HL-60/S4 (cell line): ENCODE results near the gene ATP5PD.

Experiments
- in situ Hi-C: fragments of 300-500 bp; cut with MboI; formaldehyde crosslinking; loops from 2 replicates; pipeline ENCODE4 v1.14.3; 2022; ENCODE audit warnings: low sequenced_read_pairs

The ATP5PD gene

DNA sequence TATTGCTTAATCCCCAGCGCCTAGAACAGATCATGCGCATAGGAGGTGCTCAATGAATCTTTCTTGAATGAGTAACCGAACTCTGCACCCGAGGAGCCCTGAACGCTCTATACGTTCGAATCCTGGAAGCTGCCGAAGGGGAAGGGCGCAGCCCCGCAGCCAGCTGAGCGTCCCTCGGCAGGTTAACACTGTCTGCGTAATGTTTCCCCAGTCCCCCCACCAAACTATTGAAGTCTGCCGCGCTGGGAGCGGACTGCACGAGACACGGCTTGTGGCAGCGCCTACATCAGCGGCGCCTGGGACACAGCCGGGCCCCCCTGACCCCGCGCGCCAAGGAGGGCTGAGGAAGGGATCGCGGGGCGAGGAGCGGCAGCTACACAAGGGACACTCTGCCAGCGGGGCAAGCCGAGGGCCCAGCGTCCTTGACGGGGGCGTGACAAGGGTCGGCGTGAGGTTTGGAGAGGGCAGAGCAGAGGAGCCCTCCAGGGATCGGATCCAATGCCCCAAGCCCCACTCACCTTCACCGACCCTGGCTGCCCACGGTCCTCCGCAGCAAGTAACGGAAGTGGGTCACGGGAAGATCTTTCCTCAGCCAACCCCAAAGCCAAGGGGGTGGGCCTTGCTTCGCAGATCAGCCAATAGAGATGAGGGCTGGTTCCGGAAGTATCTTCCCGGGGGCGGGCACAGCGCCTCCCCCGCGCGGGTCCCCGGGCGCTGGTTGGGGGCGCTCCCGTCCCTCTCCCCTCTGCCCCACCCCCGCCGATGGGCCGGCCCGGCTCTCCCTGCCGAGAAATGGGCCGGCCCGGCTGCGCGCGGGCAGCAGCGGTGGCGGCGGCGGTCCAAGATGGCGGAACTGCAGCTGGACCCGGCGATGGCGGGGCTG lies at the start of gene ATP5PD, which contains the start of gene KCTD2:
TSS of gene ATP5PD (minus strand) at position 563 of the 883 bp plus-strand sequence. CDS start 4,319 bp downstream, outside the sequence.
TSS of gene KCTD2 (plus strand) at position 819 of the 883 bp plus-strand sequence. CDS start at position 845, 26 bp downstream.
- in situ Hi-C loops = no loop called here

GRCh38 chr17:75096082-75096625 lies 49.4 kb upstream of the ATP5PD start:
- in situ Hi-C loops = no loop called here

- in situ Hi-C loops = no loop called here
Measured at GRCh38 chr17:75094871-75095399, 48.2 kb upstream of the ATP5PD start.

GRCh38 chr17:75093548-75094158 lies 46.9 kb upstream of the ATP5PD start:
- in situ Hi-C loops = no loop called here

- in situ Hi-C loops = no loop called here
Measured at GRCh38 chr17:75091855-75092327, 45.1 kb upstream of the ATP5PD start.

- in situ Hi-C loops = no loop called here
Measured at GRCh38 chr17:75090871-75091854, 44.4 kb upstream of the ATP5PD start.

- in situ Hi-C loops = no loop called here
Measured at GRCh38 chr17:75088465-75089417, 42.0 kb upstream of the ATP5PD start.

- in situ Hi-C loops = no loop called here
Measured at GRCh38 chr17:75087558-75088453, 41.0 kb upstream of the ATP5PD start, which contains the start of gene SLC16A5. TSS of gene SLC16A5 (plus strand) at chr17:75087954. CDS start at chr17:75093637, 5,683 bp downstream.

GRCh38 chr17:75087182-75087557 lies 40.4 kb upstream of the ATP5PD start:
- in situ Hi-C loops = no loop called here

DNA sequence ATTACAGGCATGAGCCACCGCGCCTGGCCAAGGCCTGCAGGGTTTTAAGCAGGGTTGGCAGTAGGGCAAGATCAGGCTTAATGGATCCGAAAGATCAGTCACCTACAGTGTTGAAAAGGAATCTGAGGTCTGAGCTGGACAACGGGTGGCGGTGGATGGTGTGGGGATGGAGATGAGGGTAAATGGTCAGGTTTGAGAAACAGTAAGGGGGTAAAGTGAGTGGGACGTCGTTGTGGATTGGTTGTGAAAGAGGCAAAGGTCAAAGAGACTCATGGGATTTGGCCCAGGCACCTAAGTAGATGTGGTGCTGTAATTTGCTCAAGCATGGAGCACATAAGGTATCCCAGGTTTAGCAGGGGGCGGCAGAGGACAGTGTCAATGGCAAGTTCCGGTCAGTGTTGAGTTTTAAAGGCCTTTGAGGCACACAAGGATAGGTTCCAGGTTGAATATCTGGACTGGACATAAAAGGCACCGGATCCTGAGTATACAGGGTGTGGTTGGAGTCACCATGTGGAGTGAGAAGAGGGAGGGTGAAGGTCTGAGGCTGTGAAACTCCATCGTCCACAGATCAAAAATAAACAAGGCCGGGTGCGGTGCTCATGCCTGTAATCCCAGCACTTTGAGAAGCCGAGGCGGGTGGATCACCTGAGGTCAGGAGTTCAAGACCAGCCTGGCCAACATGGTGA lies 39.9 kb upstream of the ATP5PD start:
- in situ Hi-C loops = no loop called here

DNA sequence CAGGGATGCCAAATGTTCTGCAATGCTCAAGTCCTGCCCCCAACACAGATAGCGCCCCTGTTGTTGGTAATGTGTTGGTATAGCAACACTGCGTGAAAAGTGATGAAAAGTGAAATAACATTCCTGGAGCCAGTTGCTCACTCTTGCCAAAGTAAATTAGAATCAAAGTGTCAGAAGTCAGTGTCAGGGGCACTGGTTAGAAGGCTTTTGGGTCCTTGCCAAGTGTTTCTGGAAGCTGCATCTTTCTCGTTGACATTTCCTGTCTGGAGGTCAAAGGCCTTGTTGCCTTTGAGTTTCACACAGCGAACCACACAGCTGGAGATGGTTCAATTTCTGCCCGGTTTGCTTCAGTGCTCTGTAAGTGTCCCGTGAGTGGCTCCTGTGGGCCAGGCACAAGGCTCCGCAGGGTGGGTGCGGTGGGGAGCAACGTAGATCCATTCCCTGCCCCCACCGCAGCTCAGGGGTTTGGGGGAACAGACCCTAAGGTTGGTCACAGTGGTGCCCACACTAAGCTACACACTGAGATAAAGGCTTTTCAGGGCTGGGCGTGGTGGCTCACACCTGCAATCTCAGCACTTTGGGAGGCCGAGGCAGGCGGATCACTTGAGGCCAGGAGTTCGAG lies 37.4 kb upstream of the ATP5PD start:
- in situ Hi-C loops = no loop called here

DNA sequence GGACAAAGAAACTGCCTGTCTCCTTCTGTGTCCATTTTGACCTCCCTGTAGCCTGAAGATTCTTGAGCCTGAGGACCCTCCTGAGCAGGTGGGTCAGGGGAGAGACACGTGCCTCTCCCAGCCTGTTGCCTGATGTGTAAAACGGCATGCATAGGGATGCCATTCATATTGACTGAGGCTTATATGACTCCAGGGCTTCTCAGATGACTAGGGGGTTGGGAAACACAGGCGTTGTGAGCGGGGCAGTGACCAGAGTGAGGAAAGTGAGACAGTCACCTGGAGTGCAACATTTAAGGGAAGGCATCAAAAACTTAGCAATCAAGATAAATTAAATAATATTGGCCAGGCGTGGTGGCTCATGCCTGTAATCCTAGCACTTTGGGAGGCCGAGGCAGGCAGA lies 35.9 kb upstream of the ATP5PD start:
- in situ Hi-C loops = no loop called here

DNA sequence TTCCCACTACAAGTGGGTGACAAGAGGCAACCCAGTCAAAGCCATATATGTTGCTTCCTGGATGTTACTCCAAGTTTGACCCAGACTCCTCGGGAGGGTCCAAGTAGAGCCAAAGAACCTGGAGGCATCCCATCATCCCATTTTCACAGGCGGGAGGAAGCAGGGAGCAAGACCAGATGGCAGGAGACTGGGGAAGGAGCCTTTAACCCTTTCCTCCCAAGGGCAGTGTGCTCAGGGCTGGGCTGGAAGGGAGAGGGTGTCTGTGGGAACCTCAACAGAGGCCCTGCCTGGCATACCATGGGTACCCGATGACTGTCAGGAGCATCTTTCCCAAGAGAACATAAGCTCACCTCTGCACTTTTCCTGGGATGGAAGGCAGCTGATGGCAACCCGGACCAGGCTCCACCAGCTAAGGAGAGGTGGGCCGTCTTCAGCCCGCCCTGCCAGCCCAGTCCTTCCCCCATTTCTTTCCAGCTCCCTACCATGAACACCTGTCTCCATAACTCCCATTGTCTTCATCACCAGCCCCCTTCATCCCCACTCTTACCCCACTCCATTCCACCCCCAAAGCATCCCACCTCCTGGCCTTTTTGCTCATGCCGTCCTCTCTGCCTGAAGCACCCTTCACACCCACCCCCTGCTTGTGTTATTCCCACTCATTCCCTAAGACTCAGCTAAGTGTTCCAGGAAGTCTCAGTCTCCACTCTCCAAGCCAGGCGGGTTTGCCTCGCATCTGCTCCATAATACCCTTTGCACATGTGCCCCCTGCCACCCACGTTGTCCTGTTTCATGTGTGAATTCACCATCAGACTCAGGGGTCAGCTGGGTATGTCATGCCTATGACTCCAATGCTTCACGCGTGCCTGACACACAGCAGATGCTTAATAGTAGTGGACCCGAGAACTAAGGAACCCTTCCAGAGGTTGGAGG lies 35.1 kb upstream of the ATP5PD start:
- in situ Hi-C loops = no loop called here

DNA sequence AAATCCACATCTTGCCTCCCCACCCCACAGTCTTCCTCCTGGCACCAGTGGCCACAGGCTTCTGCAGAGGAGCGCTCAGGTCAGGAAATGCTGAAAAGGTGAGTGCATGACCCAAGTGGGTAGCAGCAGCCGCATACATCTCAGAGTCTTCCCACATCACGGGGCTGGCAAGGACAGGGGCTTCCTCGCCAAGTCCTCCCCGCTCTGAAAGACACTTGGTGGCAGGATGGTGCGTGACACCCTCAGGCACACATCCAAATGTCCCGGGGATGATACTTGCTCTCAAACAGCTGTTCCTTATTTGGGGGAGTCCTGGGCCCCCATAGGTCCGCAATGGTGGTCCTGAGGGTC lies 32.2 kb upstream of the ATP5PD start:
- in situ Hi-C loops = no loop called here

GRCh38 chr17:75078284-75079022 lies 31.7 kb upstream of the ATP5PD start:
- in situ Hi-C loops = no loop called here
